NCI-H1105 (cell line): ENCODE measurements around the gene TFAP2E.
A peak's percentile ranks its signal among the peaks of the same experiment; 100 is the strongest.

Source experiments
- DNase-seq: peaks from one replicate; lab custom pipeline; 2025; lab: John Stamatoyannopoulos, UW

The TFAP2E gene

DNA sequence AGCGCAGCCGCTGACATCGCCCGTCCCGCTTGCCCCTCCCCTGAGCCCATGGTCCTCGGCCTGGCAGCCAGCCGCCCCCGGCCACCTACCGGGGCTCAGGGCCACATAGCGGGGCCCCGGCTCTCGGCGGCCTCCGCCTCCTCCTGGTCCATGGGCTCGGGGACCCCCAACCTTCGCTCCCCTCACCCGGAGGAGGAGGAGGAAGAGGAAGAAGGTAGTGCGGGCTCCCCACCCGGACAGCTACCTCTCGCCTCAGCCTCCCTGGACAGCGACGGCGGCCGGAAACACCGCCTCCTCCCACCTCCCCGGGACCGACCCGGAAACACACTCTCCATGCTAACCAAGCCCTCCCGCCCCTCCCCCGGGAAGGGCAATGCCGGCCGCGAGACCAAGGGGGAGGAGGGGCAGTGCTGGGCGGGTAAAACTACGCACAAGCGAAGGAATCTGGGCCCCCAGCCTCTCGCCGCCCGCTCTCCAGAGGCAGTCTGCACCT is 15.9 kb upstream of the TFAP2E start, which contains the start of gene KIAA0319L:
Gene KIAA0319L (minus strand): TSS at position 286 of the 493 bp plus-strand sequence. CDS start 2,912 bp downstream, outside the sequence.
- peak; percentile 91 for DNase-seq

GRCh38 chr1:35557611-35558373 is 15.3 kb upstream of the TFAP2E start, which contains the start of gene NCDN:
Gene NCDN (plus strand): TSS chr1:35557799. CDS start chr1:35558191, 392 bp downstream.
- peak; percentile 95 for DNase-seq

DNA sequence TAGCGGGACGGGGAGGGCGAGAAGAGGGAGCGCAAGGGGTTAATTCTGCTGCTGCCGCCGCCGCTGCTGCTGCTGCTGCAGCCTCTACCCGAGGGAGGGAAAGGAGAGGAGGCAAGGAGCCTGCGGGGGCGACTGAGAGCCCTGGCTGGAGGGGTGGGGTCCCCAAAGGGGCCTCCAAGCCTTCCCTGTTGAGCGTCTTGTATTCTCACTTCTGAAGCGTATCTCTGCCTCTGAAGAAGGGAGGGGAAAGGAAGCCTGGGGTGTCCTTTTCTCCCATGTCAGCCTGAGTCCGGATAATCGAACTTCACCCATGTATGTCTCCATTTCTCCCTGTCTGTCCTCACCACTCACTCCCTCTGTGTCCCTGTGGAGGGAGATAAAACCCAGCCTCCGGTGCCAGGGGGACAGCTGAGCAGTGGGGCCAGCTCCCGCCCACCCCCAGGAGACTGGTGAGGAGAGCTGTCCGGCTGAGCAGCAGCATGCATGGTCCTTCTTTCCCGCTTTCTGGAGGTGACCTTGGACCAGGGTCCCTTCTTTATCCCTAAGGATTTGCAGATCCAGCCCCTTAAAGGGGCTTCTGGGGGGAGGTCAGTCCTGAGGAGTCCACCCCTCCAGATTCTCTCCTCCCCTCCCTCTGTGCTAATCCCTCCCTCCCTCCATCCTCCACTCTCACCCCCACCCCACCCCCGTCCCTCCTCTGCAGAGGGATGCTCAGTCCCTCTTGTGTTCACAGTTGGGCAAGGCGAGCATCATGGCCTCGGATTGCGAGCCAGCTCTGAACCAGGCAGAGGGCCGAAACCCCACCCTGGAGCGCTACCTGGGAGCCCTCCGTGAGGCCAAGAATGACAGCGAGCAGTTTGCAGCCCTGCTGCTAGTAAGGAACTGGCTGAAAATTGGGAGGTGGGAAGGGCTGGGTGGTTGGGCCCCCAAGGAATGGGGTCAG is 14.5 kb upstream of the TFAP2E start:
- no peak for DNase-seq

DNA sequence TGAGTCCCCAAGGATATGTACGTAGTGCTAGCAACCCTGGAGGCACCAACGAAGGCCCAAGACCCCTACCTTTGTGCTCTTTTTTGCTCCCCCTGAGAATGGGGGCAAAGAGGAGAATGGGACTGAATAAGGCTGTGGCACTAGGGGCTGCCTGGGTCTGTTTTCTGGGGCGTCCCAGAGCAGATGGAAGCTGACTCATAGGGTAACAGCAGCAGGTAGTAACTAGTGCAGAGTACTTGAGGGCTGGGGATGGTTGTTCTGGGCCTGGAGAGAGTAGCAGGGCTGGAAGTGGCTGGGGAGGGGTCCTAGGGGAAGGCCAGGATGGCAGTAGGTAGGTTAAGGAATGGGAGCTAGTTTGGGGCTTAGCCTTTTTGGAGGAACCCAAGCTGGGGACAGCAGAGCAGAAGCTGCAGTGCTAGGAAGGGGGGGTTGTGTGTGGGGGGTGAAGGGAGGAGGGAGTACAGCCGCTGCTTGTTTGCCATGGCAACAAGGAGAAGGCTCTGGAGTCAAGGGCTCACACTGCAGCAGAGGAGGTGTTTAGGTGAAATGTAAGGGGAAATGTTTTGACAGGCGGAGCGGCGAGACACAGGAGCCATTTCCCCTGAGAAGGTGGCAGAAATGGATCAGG is 13.7 kb upstream of the TFAP2E start:
- no peak for DNase-seq

GRCh38 chr1:35560256-35561225 is 12.6 kb upstream of the TFAP2E start:
- DNase-seq = peak; percentile 34

- no peak for DNase-seq
Observed at GRCh38 chr1:35561297-35561971, 11.7 kb upstream of the TFAP2E start.

GRCh38 chr1:35561972-35562680 is 11.0 kb upstream of the TFAP2E start:
- no peak for DNase-seq

- DNase-seq = no peak
Observed at GRCh38 chr1:35563166-35563565, 9.9 kb upstream of the TFAP2E start.

GRCh38 chr1:35564037-35564883 is 8.9 kb upstream of the TFAP2E start:
- peak; percentile 78 for DNase-seq

DNA sequence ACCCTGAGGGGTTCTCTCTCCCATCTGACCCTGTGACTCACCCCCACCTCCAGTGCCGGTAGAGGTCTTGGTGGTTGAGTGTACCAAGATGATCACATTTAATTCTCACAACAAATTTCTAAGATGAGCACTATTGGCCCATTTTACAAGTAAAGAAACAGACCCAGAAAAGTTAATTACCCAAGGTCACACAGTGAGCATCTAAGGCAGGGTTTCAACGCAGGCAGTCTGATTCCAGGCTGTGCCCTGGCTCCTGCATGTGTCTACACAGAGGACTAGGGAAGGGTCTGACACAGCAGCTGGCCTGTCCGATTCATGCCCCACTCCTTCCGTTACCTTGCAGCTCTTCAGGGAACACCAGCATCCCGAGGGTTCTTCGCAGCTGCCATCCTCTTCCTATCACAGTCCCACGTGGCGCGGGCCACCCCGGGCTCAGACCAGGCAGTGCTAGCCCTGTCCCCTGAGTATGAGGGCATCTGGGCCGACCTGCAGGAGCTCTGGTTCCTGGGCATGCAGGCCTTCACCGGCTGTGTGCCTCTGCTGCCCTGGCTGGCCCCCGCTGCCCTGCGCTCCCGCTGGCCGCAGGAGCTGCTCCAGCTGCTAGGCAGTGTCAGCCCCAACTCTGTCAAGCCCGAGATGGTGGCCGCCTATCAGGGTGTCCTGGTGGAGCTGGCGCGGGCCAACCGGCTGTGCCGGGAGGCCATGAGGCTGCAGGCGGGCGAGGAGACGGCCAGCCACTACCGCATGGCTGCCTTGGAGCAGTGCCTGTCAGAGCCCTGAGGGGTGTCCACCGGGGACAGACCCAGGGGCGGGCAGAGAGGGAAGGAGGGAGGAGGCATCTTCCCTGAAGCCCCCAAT is 8.0 kb upstream of the TFAP2E start:
- no peak for DNase-seq

GRCh38 chr1:35565742-35566133 is 7.4 kb upstream of the TFAP2E start:
- DNase-seq = no peak

- no peak for DNase-seq
Observed at GRCh38 chr1:35567947-35568558, 5.1 kb upstream of the TFAP2E start.

- DNase-seq = peak; percentile 73
Observed at GRCh38 chr1:35568975-35569395, 4.1 kb upstream of the TFAP2E start.

- DNase-seq = no peak
Observed at GRCh38 chr1:35569936-35570335, 3.2 kb upstream of the TFAP2E start.

GRCh38 chr1:35570589-35571137 is 2.5 kb upstream of the TFAP2E start:
- DNase-seq = no peak

DNA sequence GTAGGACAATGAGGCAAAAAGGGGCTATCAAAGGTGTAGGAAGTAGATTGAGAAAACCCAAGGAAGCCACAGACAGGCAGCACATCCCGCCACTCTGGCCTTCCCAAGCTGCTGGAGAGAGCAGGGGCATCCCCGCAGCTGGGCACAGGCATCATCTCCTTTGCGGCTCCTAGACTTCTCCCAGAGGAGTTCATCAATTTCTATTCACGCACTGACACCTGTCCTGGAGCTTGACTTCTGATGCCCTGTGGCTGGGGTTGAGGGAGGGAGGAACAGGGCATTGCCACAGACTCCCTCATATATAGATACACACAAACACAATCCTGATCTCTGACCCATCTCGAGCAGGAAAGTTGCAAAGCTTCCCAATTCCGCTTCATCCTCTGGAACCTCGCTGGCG is 1.9 kb upstream of the TFAP2E start:
- no peak for DNase-seq

DNA sequence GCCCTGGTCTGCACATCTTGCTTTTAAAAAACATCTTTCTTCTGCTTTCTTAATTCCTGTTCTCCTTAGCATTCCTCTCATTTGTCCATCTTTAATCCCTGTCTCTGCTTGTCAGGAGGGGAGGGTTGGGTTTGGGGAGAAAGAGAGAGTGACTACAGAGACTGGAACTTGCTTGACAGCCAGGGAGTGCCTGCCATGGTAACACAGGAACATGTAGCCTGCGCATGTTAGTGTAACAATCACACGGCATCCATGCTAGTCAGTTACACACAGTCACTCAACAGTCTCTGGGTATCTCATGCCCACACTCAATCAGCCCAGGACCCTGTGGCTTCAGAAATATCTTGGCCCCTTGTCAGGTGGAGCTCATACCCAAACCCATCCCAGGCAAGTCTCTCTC is 818 bp upstream of the TFAP2E start:
- no peak for DNase-seq
